GM18907 (cell line): Measurements from ENCODE around the gene ATF7IP.
"Not testable (repeated sequence)": the region's sequence is repeated elsewhere in the genome, so short reads cannot be mapped to it uniquely, and the experiment has no call there.

Experiments
- ATAC-seq: cut with Tn5 transposase; IDR thresholded peaks from one replicate; pipeline ENCODE4 v1.9.1; 2021; ENCODE audit warnings: mild to moderate bottlenecking, moderate library complexity; ENCODE audit not compliant: unreplicated experiment

The ATF7IP gene

GRCh38 chr12:14365294-14366208, at the start of gene ATF7IP:
Gene ATF7IP (plus strand): TSS chr12:14365682. CDS start chr12:14423916, 58,234 bp downstream.
- ATAC-seq, result peak; percentile 75

GRCh38 chr12:14317362-14318146, 47.9 kb upstream of the ATF7IP start:
- no peak for ATAC-seq

GRCh38 chr12:14319704-14320427, 45.6 kb upstream of the ATF7IP start:
- ATAC-seq, result not testable (repeated sequence)

- no peak for ATAC-seq
Measured at GRCh38 chr12:14322403-14322802, 43.1 kb upstream of the ATF7IP start.

- no peak for ATAC-seq
Measured at GRCh38 chr12:14325716-14326343, 39.7 kb upstream of the ATF7IP start.

- ATAC-seq, result no peak
Measured at GRCh38 chr12:14326699-14327098, 38.8 kb upstream of the ATF7IP start.

GRCh38 chr12:14327711-14328110, 37.8 kb upstream of the ATF7IP start:
- no peak for ATAC-seq

GRCh38 chr12:14332482-14332881, 33.0 kb upstream of the ATF7IP start:
- ATAC-seq, result no peak

- no peak for ATAC-seq
Measured at GRCh38 chr12:14340371-14340770, 25.1 kb upstream of the ATF7IP start.

- ATAC-seq, result not testable (repeated sequence)
Measured at GRCh38 chr12:14351524-14351923, 14.0 kb upstream of the ATF7IP start.

- not testable (repeated sequence) for ATAC-seq
Measured at GRCh38 chr12:14352066-14352465, 13.4 kb upstream of the ATF7IP start.

- ATAC-seq, result not testable (repeated sequence)
Measured at GRCh38 chr12:14354665-14355064, 10.8 kb upstream of the ATF7IP start.

- no peak for ATAC-seq
Measured at GRCh38 chr12:14356147-14356546, 9.3 kb upstream of the ATF7IP start.

GRCh38 chr12:14357486-14357885, 8.0 kb upstream of the ATF7IP start:
- ATAC-seq, result no peak

GRCh38 chr12:14362352-14362751, 3.1 kb upstream of the ATF7IP start:
- no peak for ATAC-seq

GRCh38 chr12:14364583-14365271, 755 bp upstream of the ATF7IP start:
- no peak for ATAC-seq

GRCh38 chr12:14366209-14367039, 942 bp downstream of the ATF7IP start:
- no peak for ATAC-seq

- ATAC-seq, result peak; percentile 30
Measured at GRCh38 chr12:14367040-14367661, 1.7 kb downstream of the ATF7IP start.

GRCh38 chr12:14369311-14369710, 3.8 kb downstream of the ATF7IP start:
- no peak for ATAC-seq
